Choroid plexus epithelial cell (primary cell): ENCODE results near the gene USH2A.

Experiments used
- DNase-seq: peaks from one replicate; pipeline ENCODE4 v3.0.0-alpha.2; 2010; ENCODE audit warnings: low read depth
- H3K4me3 ChIP-seq: 2 replicates; pipeline ENCODE4 v1.5.1; 2011; ENCODE audit warnings: low read depth, mild to moderate bottlenecking, control low read depth, low read length, moderate library complexity
- TF ChIP-seq, protein P1 (sequence below): conservative IDR thresholded peaks from 2 replicates; pipeline ENCODE4 v1.5.1; 2011; ENCODE audit warnings: low read depth, mild to moderate bottlenecking, control low read depth, inconsistent platforms, low read length, moderate library complexity

Gene USH2A

DNA sequence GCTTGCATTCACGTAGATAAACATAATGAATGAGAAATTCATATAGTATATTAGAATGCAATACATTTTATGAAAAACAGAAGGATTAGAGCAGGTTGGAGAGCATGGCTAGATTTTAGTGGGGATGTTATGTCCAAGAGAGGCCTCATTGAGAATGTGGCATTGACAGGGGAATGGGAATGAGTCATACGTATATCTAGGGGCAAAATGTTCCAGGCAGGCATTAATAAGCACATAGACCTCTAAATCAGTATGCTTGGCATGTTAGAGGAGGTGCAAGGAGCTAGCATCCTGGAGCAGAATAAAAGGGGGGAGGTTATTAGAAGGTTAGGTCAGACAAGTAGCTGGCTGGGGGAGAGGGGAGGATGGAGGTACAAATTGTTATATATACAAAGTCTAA is 93.0 kb downstream of the USH2A start:
- TF ChIP-seq, protein P1, sequence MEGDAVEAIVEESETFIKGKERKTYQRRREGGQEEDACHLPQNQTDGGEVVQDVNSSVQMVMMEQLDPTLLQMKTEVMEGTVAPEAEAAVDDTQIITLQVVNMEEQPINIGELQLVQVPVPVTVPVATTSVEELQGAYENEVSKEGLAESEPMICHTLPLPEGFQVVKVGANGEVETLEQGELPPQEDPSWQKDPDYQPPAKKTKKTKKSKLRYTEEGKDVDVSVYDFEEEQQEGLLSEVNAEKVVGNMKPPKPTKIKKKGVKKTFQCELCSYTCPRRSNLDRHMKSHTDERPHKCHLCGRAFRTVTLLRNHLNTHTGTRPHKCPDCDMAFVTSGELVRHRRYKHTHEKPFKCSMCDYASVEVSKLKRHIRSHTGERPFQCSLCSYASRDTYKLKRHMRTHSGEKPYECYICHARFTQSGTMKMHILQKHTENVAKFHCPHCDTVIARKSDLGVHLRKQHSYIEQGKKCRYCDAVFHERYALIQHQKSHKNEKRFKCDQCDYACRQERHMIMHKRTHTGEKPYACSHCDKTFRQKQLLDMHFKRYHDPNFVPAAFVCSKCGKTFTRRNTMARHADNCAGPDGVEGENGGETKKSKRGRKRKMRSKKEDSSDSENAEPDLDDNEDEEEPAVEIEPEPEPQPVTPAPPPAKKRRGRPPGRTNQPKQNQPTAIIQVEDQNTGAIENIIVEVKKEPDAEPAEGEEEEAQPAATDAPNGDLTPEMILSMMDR: no peak
- peak; percentile 18 for DNase-seq
- H3K4me3 ChIP-seq: no peak overlapping the region

DNA sequence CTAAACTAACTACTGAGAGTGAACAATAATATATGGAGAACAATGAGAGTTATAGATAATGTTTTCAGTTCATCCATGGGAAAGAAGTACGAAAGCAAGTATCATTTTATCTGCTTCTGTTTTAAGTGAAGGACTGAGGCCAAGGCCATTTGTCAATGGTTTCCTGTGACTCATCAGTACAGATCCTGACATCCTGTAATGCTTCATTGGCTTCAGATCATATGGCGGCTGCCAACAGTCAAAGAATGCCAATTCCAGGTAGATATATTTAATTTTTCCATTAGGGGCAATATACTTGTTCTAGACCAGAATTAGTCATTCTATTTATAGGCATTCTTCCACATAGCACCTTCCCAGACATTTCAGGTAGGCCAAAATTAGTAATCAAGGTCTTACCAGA is 97.3 kb downstream of the USH2A start:
- DNase-seq: peak; percentile 7
- TF ChIP-seq, protein P1: no peak

DNA sequence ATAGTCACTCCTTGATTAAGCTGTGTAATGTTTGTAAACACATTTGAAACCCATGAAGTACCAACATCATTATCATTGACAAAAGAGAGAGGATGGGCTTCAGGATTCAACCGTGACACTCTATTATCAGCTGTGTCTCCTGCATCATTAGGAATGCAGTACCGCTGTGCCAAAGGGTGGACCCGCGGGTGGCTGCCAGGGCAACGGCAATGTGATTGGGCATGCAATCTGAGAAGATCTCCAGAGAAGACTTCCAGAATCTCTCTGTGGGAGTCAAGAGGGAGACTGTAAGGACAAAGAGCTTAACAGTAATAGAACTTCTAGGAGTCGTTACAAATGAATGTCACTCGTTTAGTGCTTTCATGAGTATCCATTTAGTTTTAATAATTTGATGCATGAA is 97.9 kb downstream of the USH2A start:
- TF ChIP-seq, protein P1: no peak
- H3K4me3 ChIP-seq: no peak overlapping the region
- DNase-seq: no peak

More for the DNA sequence above, 97.3 kb downstream of the USH2A start:
- H3K4me3 ChIP-seq: no peak overlapping the region

DNA sequence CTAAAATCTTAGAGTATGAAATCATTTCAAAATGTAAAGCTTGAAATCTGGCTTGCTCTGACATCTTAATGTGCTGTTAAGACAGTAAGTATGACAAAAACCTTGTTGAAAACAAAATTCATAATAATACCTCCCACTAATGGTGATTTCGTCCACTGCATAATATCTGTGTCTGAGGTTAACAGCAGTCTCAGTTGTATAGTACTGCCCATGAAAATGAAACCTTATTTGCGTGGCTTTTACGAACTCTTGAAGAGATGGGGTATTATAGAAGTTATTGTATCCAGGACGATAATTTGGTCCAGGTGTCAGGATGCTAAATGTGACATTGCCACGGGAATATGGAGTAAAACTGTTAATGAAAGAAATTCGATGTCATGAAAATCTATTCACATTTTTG is 99.9 kb downstream of the USH2A start:
- no peak overlapping the region for H3K4me3 ChIP-seq
- peak; percentile 5 for DNase-seq
- TF ChIP-seq, protein P1: no peak

DNA sequence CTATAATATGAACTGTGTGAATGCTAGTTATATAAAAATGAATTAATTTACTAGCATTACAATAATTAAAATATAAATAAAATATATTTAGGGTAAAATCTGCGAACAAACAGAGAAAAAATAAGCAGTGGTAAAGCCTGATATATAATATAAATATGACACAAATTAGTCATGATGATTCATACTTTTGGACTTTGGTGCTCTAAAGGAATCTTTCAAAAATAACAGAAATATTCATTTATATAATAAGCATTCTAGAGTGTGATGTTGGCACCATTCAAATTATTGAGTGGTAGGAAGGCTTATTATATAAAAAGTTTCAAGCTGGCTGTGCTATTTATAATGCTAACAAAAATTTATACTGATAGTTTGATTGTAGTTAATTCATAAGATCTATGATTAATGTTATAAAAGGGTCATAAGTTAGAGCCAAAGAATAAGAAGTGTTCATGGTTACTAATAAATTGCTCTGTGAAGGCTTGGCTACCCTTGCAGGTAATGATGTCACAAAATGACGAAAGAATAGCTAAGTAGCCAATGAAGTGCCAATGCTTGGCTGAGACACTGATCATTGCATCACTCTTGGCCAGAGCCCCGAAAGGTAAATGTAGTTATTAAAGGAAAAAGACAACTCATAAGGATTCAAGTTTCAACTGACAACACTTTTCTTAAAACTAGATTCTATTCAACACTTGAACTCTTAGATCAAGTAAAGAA is 108.7 kb downstream of the USH2A start:
- peak; percentile 55 for DNase-seq

DNA sequence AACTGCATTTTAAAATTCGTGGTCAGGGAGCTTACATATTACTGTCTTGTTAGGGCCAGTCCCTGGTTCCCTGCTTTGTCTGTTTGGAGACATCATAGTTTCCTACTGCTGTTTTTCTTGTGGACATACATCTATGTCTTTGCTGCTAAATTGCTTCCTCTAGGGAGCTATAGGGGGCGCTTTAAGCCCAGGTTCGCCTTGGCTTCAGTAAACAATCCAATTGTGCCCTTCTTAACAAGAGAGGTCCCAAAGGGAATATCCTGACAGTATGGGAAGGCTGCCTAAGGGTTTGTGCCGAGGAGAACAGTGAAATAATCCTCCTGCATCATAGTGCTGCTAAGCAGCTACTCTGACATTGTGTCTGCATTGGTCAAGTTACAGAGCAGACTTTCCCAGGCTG is 112.5 kb downstream of the USH2A start:
- H3K4me3 ChIP-seq: no peak overlapping the region
- TF ChIP-seq, protein P1: peak; percentile 96
- DNase-seq: peak; percentile 86

More for the DNA sequence above, 108.7 kb downstream of the USH2A start:
- TF ChIP-seq, protein P1: no peak
- H3K4me3 ChIP-seq: no peak overlapping the region

DNA sequence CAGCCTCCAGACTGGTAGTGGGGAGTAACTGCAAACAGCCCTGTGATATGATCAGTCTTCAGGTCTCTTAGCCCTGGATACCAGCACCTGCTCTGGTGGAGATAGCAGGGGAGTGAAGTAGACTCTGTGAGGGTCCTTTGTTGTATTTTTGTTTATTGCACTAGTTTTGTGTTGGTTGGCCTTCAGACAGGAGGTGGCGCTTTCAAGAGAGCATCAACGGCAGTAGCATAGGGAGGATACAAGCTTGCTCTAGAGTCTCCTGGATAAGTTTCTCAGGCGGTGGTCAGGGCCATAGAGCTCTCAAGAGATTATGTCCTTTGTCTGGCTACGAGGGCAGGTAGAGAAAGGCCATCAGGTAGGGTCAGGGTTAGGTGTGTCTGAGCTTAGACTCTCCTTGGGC is 116.4 kb downstream of the USH2A start:
- no peak overlapping the region for H3K4me3 ChIP-seq
- TF ChIP-seq, protein P1: peak; percentile 35
- peak; percentile 15 for DNase-seq
